ENCODE data around the gene CHD5. TPM values are rescaled to one million over a fixed set of nuclear protein-coding genes. Genes with fewer than 3 reads are reported as not detected.

The CHD5 gene
- total and polyA plus RNA-seq, 12 donors = 0.07 to 56.5 (median 2.1) TPM; not detected in 2

- no peak for TF ChIP-seq CTCF (IDR thresholded peaks at IDR 0.05)
- no peak for TF ChIP-seq POLR2A (IDR thresholded peaks at IDR 0.05)
- WGBS, 4 donors = 64 to 69% (median 66%) methylated on average over 17 to 18 of the region's 18 CpGs
- no peak for DNase-seq
- H3K27me3 ChIP-seq = peaks cover 41% of the 10 kb centered on the region
- peaks cover 0 to 8% of the 10 kb centered on the region in 2 donors for H3K4me1 ChIP-seq (replicated peaks in 1 of 2)
- no peaks in the 10 kb centered on the region for H3K9me3 ChIP-seq (replicated peaks in 1 of 3)
- intact Hi-C loops (cut with DNase I) = loop anchor here (10.0 kb wide), 1 partner anchor 123 kb away; no protein-coding TSS in a partner anchor
- H3K36me3 ChIP-seq (replicated peaks in 1 of 2) = no peaks in the 10 kb centered on the region
- H3K27ac ChIP-seq = no peak overlapping the region
- no peak overlapping the region for H3K4me3 ChIP-seq
Observed at GRCh38 chr1:6177681-6178380, 2.3 kb downstream of the CHD5 start.

- Histone ChIP-seq H3K4me3 (no peak overlapping the region), H3K4me1 (replicated peaks in 1 of 2) (peaks cover 0 to 8% of the 10 kb centered on the region in 2 donors), H3K36me3 (replicated peaks in 1 of 2) (no peaks in the 10 kb centered on the region), H3K27ac (no peak overlapping the region), H3K27me3 (peaks cover 41% of the 10 kb centered on the region), H3K9me3 (replicated peaks in 1 of 3) (no peaks in the 10 kb centered on the region)
- intact Hi-C loops (cut with DNase I) = loop anchor here (10.0 kb wide), 1 partner anchor 122 kb away; no protein-coding TSS in a partner anchor
- 50 to 67% (median 61%) methylated on average over 4 to 5 of the region's 5 CpGs for WGBS, 4 donors
- no peak for TF ChIP-seq CTCF (IDR thresholded peaks at IDR 0.05)
- TF ChIP-seq POLR2A (IDR thresholded peaks at IDR 0.05) = no peak
- DNase-seq = no peak
Observed at GRCh38 chr1:6176779-6177178, 3.3 kb downstream of the CHD5 start.

GRCh38 chr1:6175411-6175828, 4.7 kb downstream of the CHD5 start:
- Histone ChIP-seq H3K27ac (no peak overlapping the region), H3K4me1 (replicated peaks in 1 of 2) (no peaks in the 10 kb centered on the region), H3K36me3 (replicated peaks in 1 of 2) (no peaks in the 10 kb centered on the region), H3K4me3 (no peak overlapping the region), H3K9me3 (replicated peaks in 1 of 3) (no peaks in the 10 kb centered on the region), H3K27me3 (peaks cover 32% of the 10 kb centered on the region)
- 86 to 94% (median 91%) methylated on average over 6 of the region's 6 CpGs for WGBS, 4 donors
- no peak for TF ChIP-seq POLR2A (IDR thresholded peaks at IDR 0.05)
- no peak for TF ChIP-seq CTCF (IDR thresholded peaks at IDR 0.05)
- DNase-seq = no peak
- intact Hi-C loops (cut with DNase I) = loop anchor here (10.0 kb wide), 1 partner anchor 121 kb away; no protein-coding TSS in a partner anchor

- 77 to 93% (median 88%) methylated on average over 5 of the region's 5 CpGs for WGBS, 4 donors
- Histone ChIP-seq H3K9me3 (replicated peaks in 1 of 3) (no peaks in the 10 kb centered on the region), H3K27ac (no peak overlapping the region), H3K27me3 (peaks cover 28% of the 10 kb centered on the region), H3K4me3 (no peak overlapping the region), H3K36me3 (replicated peaks in 1 of 2) (no peaks in the 10 kb centered on the region), H3K4me1 (replicated peaks in 1 of 2) (no peaks in the 10 kb centered on the region)
- TF ChIP-seq CTCF (IDR thresholded peaks at IDR 0.05) (no peak), POLR2A (IDR thresholded peaks at IDR 0.05) (no peak)
- intact Hi-C loops (cut with DNase I) = loop anchor here (10.0 kb wide), 1 partner anchor 120 kb away; no protein-coding TSS in a partner anchor
- DNase-seq = no peak
Observed at GRCh38 chr1:6174621-6175410, 5.3 kb downstream of the CHD5 start.

Data from adrenal gland (tissue), 12 donors.